Upper lobe of left lung (tissue), 6 donors: ENCODE data around the gene SAP30BP. TPM values are rescaled to one million over a fixed set of nuclear protein-coding genes. Genes with fewer than 3 reads are reported as not detected.

Experiments
- ATAC-seq, 2 donors: fragments of 200-7000 bp; cut with Tn5 transposase; one replicate each; pipeline ENCODE4 v1.9.1; 2022; ENCODE audit warnings: mild to moderate bottlenecking in 2 of 2, moderate library complexity in 2 of 2; ENCODE audit not compliant: low FRiP score in 2 of 2
- DNase-seq, 2 donors: peaks; one replicate each; pipeline ENCODE4 v3.0.0-alpha.2; 2019 to 2020
- H3K27ac ChIP-seq, 4 donors: fragments of 200-600 bp; sonication (generic); one replicate each; pipeline ENCODE4 v1.5.1; 2016 to 2019
- H3K27me3 ChIP-seq, 4 donors: fragments of 200-600 bp; sonication (generic); one replicate each; pipeline ENCODE4 v1.5.1; 2017 to 2019
- H3K36me3 ChIP-seq, 4 donors: fragments of 200-600 bp; sonication (generic); one replicate each; pipeline ENCODE4 v1.5.1; 2016 to 2019
- H3K4me1 ChIP-seq, 4 donors: fragments of 200-600 bp; sonication (generic); one replicate each; pipeline ENCODE4 v1.5.1; 2018 to 2019
- H3K4me3 ChIP-seq, 4 donors: fragments of 200-600 bp; sonication (generic); one replicate each; pipeline ENCODE4 v1.5.1; 2017 to 2019; ENCODE audit warnings: mild to moderate bottlenecking in 2 of 4, moderate library complexity in 1 of 4
- H3K9me3 ChIP-seq, 4 donors: fragments of 200-600 bp; sonication (generic); one replicate each; pipeline ENCODE4 v1.5.1; 2018 to 2019
- EP300 ChIP-seq, 4 donors: sonication (generic); formaldehyde crosslinking; IDR thresholded peaks; one replicate each; pipeline ENCODE4 v1.5.1; 2017; ENCODE audit warnings: antibody characterized with exemption in 4 of 4, control low read depth in 2 of 4
- POLR2A ChIP-seq, 4 donors: fragments of 450-650 bp; IDR thresholded peaks; one replicate each; pipeline ENCODE4 v1.5.1; 2016 to 2017; ENCODE audit warnings: antibody characterized with exemption in 4 of 4, mild to moderate bottlenecking in 2 of 4
- POLR2AphosphoS5 ChIP-seq, 2 donors: sonication (generic); formaldehyde crosslinking; IDR thresholded peaks; one replicate each; pipeline ENCODE4 v1.5.1; 2017; ENCODE audit warnings: antibody characterized with exemption in 2 of 2
- WGBS, 2 donors: methylation state at CpG; one replicate each; pipeline ENCODE4 v1.1.5; 2017 to 2018; 5-methylcytosine and 5-hydroxymethylcytosine counted together
- total RNA-seq, 6 donors: library from RNA; depleted of rRNA in 4 of 6; stranded (reverse); fragments of >200 nt in 4 of 6; gene quantifications; one replicate each; pipeline versions ENCODE4 v1.1.0 to v1.2.1, GENCODE V29; 2016 to 2021
- TF ChIP-seq, protein P1 (sequence below), 6 experiments: fragments of 450-650 bp in 4 of 6; fragments of 200-600 bp in 2 of 6; sonication (generic) in 2 of 6; IDR thresholded peaks; one replicate each; pipeline ENCODE4 v1.5.1; 2016 to 2019; ENCODE audit warnings: antibody characterized with exemption in 6 of 6
- donor health status: DM: no; HTN: no; CAD: no; lungs with moderate emphysema.
- donor health status: DM: no; HTN: yes; CAD: no; lungs with severe emphysema.

Gene SAP30BP
- total RNA-seq, 6 donors from 2014 or later, result 64.1 to 125 (median 80.8) TPM

- DNase-seq (no peak), ATAC-seq (peak in 1 of 2 donors; percentile 20)
- Histone ChIP-seq H3K36me3 (peaks cover 6 to 82% (median 49%) of the 10 kb centered on the region in 4 donors), H3K4me3 (no peak overlapping the region), H3K27ac (no peak overlapping the region), H3K27me3 (no peaks in the 10 kb centered on the region), H3K4me1 (no peaks in the 10 kb centered on the region), H3K9me3 (no peaks in the 10 kb centered on the region)
- 81% methylated on average over 9 to 10 of the region's 15 CpGs for WGBS, 2 donors
- TF ChIP-seq, protein P1, sequence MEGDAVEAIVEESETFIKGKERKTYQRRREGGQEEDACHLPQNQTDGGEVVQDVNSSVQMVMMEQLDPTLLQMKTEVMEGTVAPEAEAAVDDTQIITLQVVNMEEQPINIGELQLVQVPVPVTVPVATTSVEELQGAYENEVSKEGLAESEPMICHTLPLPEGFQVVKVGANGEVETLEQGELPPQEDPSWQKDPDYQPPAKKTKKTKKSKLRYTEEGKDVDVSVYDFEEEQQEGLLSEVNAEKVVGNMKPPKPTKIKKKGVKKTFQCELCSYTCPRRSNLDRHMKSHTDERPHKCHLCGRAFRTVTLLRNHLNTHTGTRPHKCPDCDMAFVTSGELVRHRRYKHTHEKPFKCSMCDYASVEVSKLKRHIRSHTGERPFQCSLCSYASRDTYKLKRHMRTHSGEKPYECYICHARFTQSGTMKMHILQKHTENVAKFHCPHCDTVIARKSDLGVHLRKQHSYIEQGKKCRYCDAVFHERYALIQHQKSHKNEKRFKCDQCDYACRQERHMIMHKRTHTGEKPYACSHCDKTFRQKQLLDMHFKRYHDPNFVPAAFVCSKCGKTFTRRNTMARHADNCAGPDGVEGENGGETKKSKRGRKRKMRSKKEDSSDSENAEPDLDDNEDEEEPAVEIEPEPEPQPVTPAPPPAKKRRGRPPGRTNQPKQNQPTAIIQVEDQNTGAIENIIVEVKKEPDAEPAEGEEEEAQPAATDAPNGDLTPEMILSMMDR (IDR thresholded peaks at IDR 0.05), result peak in 2 of 6 experiments; percentile 13 to 48
- no peak for TF ChIP-seq POLR2AphosphoS5 (IDR thresholded peaks at IDR 0.05)
Observed at GRCh38 chr17:75625813-75626486, 41.2 kb upstream of the SAP30BP start.

GRCh38 chr17:75626496-75627038 is 40.6 kb upstream of the SAP30BP start:
- DNase-seq (peak in 1 of 2 donors; percentile 74), ATAC-seq (no peak)
- Histone ChIP-seq H3K36me3 (peaks cover 6 to 79% (median 46%) of the 10 kb centered on the region in 4 donors), H3K4me1 (no peaks in the 10 kb centered on the region), H3K4me3 (no peak overlapping the region), H3K9me3 (no peaks in the 10 kb centered on the region), H3K27ac (no peak overlapping the region), H3K27me3 (no peaks in the 10 kb centered on the region)
- 81 to 90% methylated on average over 3 to 11 of the region's 11 CpGs for WGBS, 2 donors
- TF ChIP-seq EP300 (IDR thresholded peaks at IDR 0.05) (no peak), POLR2AphosphoS5 (IDR thresholded peaks at IDR 0.05) (no peak), POLR2A (IDR thresholded peaks at IDR 0.05) (no peak)
- TF ChIP-seq, protein P1 (IDR thresholded peaks at IDR 0.05), result no peak

DNA sequence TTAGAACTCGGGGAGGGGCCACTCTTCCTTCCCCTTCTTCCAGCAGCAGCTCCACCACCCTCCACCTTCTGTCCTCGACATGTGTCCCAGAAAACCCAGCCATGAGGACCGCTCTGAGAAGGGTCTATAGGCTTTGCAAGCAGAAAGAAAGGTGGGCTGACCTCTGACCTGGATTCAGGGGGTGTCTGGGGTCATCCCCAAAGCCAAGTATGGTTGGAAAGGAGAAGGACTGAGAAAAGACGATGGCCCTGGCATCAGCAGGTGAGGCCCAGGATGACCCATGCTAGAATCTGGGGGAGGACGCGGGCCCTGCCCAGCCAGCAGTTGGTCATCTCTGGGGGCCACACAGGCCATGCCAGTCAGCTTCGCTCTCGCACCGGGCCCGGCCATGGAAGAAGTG is 40.0 kb upstream of the SAP30BP start:
- TF ChIP-seq EP300 (IDR thresholded peaks at IDR 0.05) (no peak), POLR2AphosphoS5 (IDR thresholded peaks at IDR 0.05) (no peak), POLR2A (IDR thresholded peaks at IDR 0.05) (no peak)
- TF ChIP-seq, protein P1 (IDR thresholded peaks at IDR 0.05), result no peak
- H3K27ac ChIP-seq, result no peak overlapping the region
- no peaks in the 10 kb centered on the region for H3K9me3 ChIP-seq
- DNase-seq (no peak), ATAC-seq (no peak)
- peaks cover 6 to 74% (median 44%) of the 10 kb centered on the region in 4 donors for H3K36me3 ChIP-seq
- WGBS, 2 donors, result 95 to 98% methylated on average over 6 to 10 of the region's 10 CpGs
- H3K4me3 ChIP-seq, result no peak overlapping the region
- H3K27me3 ChIP-seq, result no peaks in the 10 kb centered on the region
- H3K4me1 ChIP-seq, result no peaks in the 10 kb centered on the region

DNA sequence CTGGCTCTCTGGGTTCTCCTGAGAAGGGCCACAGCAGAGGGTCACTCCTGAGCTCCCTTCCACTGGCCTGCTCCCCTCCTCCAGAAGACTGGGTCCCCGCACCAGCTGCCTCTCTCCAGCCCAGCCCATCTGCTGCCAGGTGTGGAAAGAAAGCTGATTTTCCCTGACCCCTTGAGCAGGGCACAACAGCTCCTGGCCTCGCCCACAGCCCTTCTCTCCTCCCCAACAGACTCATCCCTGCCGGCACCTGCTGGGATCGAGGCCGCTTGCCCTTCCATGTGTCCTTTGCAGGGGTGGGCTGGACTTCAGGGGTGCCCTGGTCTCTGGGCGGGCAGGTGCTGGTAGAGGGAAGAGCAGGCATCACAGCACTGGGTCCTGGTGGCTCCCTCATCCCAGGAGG is 38.7 kb upstream of the SAP30BP start:
- no peak for ATAC-seq
- no peak for DNase-seq
- WGBS, 2 donors, result 67 to 91% methylated on average over 3 to 5 of the region's 6 CpGs
- Histone ChIP-seq H3K4me3 (no peak overlapping the region), H3K36me3 (peaks cover 6 to 63% (median 43%) of the 10 kb centered on the region in 4 donors), H3K9me3 (no peaks in the 10 kb centered on the region), H3K27ac (no peak overlapping the region), H3K27me3 (no peaks in the 10 kb centered on the region), H3K4me1 (peaks cover 9 to 10% (median 10%) of the 10 kb centered on the region in 4 donors)
- TF ChIP-seq POLR2A (IDR thresholded peaks at IDR 0.05), result no peak

DNA sequence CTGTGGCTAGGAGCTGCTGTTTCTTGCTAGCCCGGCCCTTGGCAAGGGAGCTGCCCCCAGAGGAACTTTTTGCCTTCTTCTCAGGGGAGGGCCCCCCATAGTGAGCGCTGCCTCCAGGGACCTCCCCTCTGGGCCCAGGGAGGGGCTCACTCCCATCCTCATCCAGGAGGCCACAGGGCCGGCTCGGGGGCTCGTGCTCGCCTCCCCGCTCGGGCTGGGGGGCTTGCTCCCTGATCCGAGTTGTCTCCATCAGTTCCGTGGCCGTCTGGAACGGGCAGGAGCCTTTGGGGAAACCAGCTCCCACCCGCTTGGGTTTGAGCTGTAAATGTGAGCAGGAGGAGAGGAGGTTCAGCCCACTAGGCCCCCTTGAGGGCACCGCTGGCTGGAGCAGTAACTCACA is 38.0 kb upstream of the SAP30BP start:
- peak in 1 of 2 donors; percentile 68 for DNase-seq
- Histone ChIP-seq H3K36me3 (peaks cover 6 to 55% (median 39%) of the 10 kb centered on the region in 4 donors), H3K4me1 (peaks cover 16 to 18% (median 17%) of the 10 kb centered on the region in 4 donors), H3K4me3 (no peak overlapping the region), H3K27ac (no peak overlapping the region), H3K9me3 (no peaks in the 10 kb centered on the region), H3K27me3 (no peaks in the 10 kb centered on the region)
- TF ChIP-seq, protein P1 (IDR thresholded peaks at IDR 0.05), result no peak
- TF ChIP-seq EP300 (IDR thresholded peaks at IDR 0.05) (no peak), POLR2AphosphoS5 (IDR thresholded peaks at IDR 0.05) (no peak), POLR2A (IDR thresholded peaks at IDR 0.05) (no peak)
- ATAC-seq, result no peak
- WGBS, 2 donors, result 96% methylated on average over 5 to 11 of the region's 14 CpGs
